ENCODE data around the gene MAGEA9B.
"Not testable (repeated sequence)": the region's sequence is repeated elsewhere in the genome, so short reads cannot be mapped to it uniquely, and the experiment has no call there.

MAGEA9B gene

GRCh38 chrX:149570668-149571067, 16.6 kb downstream of the MAGEA9B start:
- DNase-seq, result no peak

- DNase-seq, result no peak
Observed at GRCh38 chrX:149569770-149570169, 17.5 kb downstream of the MAGEA9B start.

- DNase-seq, result no peak
Observed at GRCh38 chrX:149568701-149569296, 18.5 kb downstream of the MAGEA9B start.

- DNase-seq, result no peak
Observed at GRCh38 chrX:149567621-149568417, 19.4 kb downstream of the MAGEA9B start.

- no peak for DNase-seq
Observed at GRCh38 chrX:149563359-149563758, 23.9 kb downstream of the MAGEA9B start.

GRCh38 chrX:149555251-149555650, 32.0 kb downstream of the MAGEA9B start:
- DNase-seq, result not testable (repeated sequence)

- DNase-seq, result not testable (repeated sequence)
Observed at GRCh38 chrX:149551939-149552248, 35.4 kb downstream of the MAGEA9B start.

- DNase-seq, result not testable (repeated sequence)
Observed at GRCh38 chrX:149551245-149551938, 35.9 kb downstream of the MAGEA9B start.

GRCh38 chrX:149550454-149550853, 36.8 kb downstream of the MAGEA9B start:
- not testable (repeated sequence) for DNase-seq

GRCh38 chrX:149549701-149550100, 37.6 kb downstream of the MAGEA9B start, which contains the start of gene HSFX3:
TSS of gene HSFX3 (minus strand) at chrX:149549924. CDS start at chrX:149549852, 72 bp downstream.
- DNase-seq, result not testable (repeated sequence)

- not testable (repeated sequence) for DNase-seq
Observed at GRCh38 chrX:149547782-149548181, 39.5 kb downstream of the MAGEA9B start.

- not testable (repeated sequence) for DNase-seq
Observed at GRCh38 chrX:149546962-149547361, 40.3 kb downstream of the MAGEA9B start.

- not testable (repeated sequence) for DNase-seq
Observed at GRCh38 chrX:149545545-149546543, 41.4 kb downstream of the MAGEA9B start.

- DNase-seq, result no peak
Observed at GRCh38 chrX:149541521-149542047, 45.7 kb downstream of the MAGEA9B start.

- peak in 1 of 2 donors; percentile 92 for DNase-seq
Observed at GRCh38 chrX:149540621-149541520, 46.4 kb downstream of the MAGEA9B start, which contains the start of gene EOLA1. TSS of gene EOLA1 (plus strand) at chrX:149541012. CDS start at chrX:149545631, 4,619 bp downstream.

GRCh38 chrX:149540131-149540620, 47.1 kb downstream of the MAGEA9B start:
- peak; percentile 90 to 91 for DNase-seq

- DNase-seq, result peak; percentile 84 to 87
Observed at GRCh38 chrX:149539283-149540130, 47.8 kb downstream of the MAGEA9B start.

- not testable (repeated sequence) for DNase-seq
Observed at GRCh38 chrX:149537474-149537873, 49.8 kb downstream of the MAGEA9B start.

- not testable (repeated sequence) for DNase-seq
Observed at GRCh38 chrX:149534926-149535602, 52.2 kb downstream of the MAGEA9B start.
